HPDE6-E6E7 (cell line): Measurements from ENCODE around the gene EIF2S2.
A peak's percentile ranks its signal among the peaks of the same experiment; 100 is the strongest.

ENCODE experiments used
- DNase-seq: peaks from one replicate; pipeline ENCODE4 v3.0.0; 2011; ENCODE audit warnings: missing footprints; ENCODE audit errors: extremely low spot score

EIF2S2 gene

GRCh38 chr20:34122274-34122980, 10.4 kb upstream of the EIF2S2 start:
- DNase-seq: no peak

DNA sequence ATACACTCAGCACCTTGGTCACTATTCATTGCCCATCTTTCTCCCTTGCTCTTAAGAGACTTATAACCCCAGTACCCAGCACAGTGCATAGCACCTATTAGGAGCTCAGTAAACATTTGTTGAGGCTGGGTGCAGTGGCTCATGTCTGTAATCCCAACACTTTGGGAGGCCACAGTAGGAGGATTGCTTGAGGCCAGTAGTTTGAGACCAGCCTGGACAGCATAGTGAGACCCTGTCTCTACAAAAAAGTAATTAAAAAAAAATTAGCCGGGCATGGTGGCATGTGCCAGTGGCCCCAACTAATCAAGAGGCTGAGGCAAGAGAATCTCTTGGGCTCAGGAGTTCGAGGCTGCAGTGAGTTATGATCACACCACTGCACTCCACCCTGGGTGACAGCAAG, 8.2 kb upstream of the EIF2S2 start:
- no peak for DNase-seq

GRCh38 chr20:34115232-34115631, 3.2 kb upstream of the EIF2S2 start:
- no peak for DNase-seq

DNA sequence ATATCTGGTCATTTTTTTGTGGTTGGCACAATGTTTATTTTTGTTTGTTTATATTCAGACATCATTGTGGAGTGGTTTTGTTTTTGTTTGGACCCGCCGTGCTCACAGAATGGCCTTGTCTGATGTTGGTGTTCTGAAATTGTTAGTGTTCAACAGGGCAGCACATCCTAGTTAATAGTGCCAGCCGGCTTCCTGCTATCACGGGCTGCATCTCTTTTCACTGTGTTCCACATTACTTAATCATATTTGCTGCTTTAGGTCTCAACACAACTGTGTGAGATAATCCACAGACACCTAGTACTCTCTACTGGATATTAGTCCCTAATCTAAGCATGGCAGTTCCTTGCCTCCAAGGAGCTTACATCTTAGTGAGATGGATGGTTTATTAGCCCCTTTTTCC, 2.8 kb upstream of the EIF2S2 start:
- no peak for DNase-seq

DNA sequence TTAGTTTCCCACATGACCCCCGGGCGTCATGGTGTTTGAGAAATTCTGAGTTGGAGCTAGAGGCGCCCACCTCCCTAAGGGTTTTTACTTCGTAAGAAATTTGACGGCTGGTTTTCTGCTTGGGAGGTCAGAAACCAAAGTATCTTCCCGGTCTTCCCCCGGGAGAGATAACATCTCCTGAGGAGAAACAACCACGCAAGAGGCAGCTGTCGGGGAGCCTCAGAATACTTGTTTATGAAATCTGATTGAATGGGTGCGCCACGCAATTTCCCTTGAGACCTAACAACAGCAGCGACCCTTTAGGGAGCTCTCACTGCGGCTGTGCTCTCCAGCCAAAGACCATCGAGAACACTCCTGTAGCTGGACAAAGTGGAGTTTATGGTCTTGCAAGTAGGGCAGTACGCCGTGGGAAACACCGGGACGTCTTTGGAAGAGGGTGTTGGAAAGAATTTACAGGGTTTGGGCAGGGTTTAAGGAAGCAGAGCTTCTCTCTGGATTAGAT, 608 bp upstream of the EIF2S2 start:
- DNase-seq: no peak

DNA sequence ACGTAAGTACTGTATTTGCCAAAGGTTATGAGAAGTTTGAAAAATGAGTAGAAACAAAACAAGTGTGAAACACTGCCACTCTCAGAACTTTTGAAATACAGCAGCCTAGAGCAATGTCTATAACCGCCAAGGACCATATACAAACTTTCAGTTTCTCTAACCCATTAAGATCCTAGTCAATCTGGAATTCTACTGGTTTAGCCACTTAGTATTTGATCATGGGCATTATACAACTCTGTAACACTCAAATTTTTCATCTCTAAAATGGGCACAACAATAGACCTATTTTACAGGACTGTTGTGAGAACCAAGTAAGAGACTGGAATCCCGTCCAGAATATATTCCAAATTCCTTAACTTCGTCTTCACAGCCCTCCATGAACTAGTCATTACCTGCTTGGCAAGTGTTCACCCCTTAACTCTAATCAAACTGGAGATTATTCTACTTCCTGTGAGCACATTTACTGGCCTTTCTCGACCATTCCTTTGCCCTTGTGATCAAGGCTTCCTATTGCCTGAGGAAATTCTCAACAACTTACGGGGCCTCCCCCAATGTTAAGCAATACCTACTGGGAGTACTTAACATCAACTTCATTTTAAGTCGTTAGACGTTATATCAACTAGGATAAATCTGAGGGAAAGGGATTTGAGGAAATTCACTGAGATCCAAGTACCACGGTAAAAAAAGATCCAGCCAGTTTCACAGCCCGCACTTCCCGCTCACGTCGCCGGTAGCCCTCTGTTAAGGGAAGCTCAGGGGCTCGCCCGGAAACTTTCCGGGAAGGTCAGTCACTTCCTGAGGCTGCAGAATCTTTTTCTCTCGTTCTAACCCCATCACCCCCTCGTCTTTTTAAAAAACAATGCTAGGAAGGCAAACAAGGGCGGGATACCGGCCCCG, 1.1 kb downstream of the EIF2S2 start:
- peak; percentile 35 for DNase-seq

DNA sequence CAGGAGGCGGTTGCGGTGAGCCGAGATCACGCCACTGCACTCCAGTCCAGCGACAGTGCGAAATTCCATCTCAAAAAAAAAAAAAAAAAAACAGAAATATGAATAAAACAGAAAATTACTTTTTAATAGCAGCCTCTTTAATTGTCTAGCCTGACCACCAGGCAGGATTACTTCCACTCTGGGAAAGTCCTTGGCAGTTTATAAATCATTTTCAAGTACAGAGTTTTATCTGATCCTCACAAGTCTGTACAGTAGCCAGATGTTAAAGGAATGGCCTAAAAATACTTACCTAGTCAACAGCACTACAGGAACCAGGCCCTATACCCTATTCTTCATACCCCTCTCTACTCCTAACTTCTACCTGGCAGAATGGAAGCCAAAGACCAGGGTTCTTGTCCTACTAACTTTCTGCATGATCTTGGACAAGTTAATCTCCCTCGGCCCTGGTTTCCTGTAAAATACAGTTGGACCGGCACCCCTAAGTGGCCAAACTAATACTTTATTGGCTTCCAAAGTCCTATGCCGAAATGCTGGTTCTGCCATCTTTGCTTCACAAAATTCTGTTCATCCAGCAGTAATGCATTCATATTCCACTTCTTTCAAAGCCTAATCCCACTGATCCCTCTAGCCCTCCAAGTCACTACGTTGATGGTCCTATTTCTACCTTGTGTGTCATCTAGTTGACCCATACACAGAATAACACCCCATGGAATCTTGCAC, 1.9 kb downstream of the EIF2S2 start:
- DNase-seq: no peak

DNA sequence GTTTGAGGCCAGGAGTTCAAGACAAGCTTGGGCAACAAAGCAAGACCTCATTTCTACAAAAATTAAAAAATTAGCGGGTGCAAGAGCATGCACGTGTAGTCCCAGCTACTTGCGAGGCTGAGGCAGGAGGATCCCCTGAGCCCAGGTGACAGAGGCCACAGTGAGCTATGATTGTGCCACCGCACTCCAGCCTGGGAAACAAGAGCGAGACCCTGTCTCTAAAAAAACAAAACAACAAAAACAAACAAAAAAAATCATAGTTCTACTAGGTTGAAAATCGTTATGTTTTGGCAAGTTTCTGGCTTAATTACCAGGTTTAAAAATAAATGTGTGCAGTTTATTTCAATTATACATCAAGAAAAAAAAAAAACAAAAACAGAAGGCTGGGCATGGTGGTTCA, 2.6 kb downstream of the EIF2S2 start:
- DNase-seq: no peak

DNA sequence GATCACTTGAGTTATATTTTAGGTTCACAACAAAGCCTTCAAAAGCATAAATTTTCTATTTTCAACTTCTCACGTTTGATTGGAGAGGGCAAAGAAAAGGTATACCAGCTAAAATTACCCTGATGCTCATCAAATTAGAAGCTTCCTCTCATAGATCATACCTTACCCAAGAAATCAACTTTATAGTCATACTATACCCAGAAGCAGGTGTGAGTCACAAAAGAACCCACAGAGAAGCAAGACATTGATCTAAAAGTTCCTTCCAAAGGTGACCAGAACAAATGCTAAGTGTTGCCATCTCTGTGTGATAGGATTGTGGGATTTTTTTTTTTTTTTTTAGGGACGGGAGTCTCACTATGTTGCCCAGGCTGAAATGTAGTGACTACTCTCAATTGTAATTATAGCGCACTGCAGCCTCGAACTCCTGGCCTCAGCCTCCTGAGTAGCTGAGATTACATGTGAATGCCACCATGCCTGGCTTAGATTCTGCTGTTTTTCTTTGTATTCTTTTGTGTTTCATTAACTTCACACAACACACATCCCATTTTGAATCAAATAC, 3.3 kb downstream of the EIF2S2 start:
- DNase-seq: no peak

GRCh38 chr20:34105978-34106675, 5.9 kb downstream of the EIF2S2 start:
- no peak for DNase-seq

GRCh38 chr20:34104059-34104458, 8.0 kb downstream of the EIF2S2 start:
- DNase-seq: no peak

- no peak for DNase-seq
Measured at GRCh38 chr20:34102342-34102741, 9.7 kb downstream of the EIF2S2 start.

- DNase-seq: no peak
Measured at GRCh38 chr20:34100576-34100975, 11.5 kb downstream of the EIF2S2 start.

GRCh38 chr20:34099675-34100074, 12.4 kb downstream of the EIF2S2 start:
- no peak for DNase-seq

GRCh38 chr20:34098570-34098969, 13.5 kb downstream of the EIF2S2 start:
- no peak for DNase-seq

DNA sequence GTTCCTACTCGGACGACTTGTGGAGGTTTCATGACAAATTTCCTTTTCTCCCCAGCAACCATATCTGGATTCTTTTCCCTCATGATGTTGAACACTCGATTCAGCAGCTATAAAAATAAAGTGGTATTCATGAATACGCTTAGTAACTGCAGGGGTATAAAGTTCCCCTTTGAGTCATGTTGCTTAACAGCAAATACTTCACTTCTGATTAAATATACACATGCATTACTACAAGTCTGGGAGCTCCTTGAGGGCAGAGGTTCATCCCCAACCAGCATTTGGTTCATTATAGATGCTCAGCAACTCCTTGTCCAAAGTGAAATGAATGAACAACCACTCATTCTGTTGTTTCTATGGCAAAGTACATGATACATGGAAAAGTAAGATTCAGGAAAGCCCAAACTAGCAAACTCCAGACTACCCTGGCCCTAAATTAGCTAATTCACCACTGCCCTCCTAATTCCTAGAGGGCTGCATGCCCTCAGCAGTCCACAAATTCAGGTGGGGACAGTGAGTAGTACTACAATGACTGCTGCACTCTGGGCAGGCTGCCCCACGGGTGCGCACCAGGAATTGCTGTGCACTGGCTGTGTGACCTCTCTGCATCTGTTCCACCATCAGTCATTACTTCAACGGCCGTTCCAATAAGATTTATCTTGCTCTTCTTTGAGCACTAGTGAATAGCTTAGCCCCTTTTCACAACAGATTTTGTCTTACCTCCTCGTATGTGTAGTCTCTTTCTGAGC, 15.2 kb downstream of the EIF2S2 start:
- no peak for DNase-seq

- no peak for DNase-seq
Measured at GRCh38 chr20:34095825-34096224, 16.2 kb downstream of the EIF2S2 start.

GRCh38 chr20:34093895-34094294, 18.1 kb downstream of the EIF2S2 start:
- no peak for DNase-seq

DNA sequence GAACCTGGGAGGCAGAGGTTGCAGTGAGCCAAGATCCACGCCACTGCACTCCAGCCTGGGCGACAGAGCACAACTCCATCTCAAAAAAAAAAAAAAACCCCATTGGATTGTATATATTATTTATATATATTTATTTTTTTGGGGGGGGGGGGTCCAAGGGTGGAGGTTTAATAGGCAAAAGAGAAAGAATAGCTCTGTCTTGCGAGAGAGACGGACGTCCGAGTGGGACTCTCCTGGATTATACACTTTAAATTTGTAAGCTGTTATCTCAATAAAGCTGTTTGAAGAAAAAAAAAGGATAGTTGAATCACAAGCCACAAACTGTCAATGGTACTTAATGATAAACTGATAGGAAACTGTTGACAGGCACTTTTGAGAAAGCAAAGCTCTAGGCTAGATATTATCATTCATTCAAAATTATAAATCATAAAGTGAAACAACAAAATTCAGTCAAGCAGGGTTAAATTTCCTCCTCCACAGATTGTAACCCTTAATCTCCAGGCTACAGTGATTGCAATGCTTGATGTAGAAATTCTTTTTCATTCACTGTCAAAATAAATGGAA, 20.3 kb downstream of the EIF2S2 start:
- DNase-seq: no peak

DNA sequence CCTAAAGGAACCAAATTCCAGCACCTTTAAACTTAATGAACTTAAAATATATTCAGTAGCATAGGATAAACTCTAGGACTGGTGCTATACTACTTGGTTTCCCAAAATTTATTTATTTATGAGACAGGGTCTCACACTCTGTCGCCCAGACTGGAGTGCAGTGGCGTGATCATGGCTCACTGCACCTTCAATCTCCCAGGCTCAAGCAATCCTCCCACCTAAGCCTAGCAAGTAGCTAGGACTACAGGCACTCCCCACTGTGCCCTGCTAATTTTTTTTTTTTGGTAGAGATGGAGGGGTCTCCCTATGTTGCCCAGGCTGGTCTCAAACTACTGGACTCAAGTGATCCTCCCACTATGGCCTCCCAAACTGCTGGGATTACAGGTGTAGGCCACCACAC, 21.4 kb downstream of the EIF2S2 start:
- no peak for DNase-seq
